Stimulated activated CD4-positive, alpha-beta T cell treated with anti-CD3 and anti-CD28 coated beads, Interleukin-12 subunit alpha, Interleukin-12 subunit beta, amount 100 ng/mL, for 4 hours (primary cell): Measurements from ENCODE around the gene RBM19.
A peak's percentile ranks its signal among the peaks of the same experiment; 100 is the strongest.

Source experiments
- DNase-seq: peaks from one replicate; pipeline ENCODE4 v3.0.0-alpha.2; 2020

The RBM19 gene

DNA sequence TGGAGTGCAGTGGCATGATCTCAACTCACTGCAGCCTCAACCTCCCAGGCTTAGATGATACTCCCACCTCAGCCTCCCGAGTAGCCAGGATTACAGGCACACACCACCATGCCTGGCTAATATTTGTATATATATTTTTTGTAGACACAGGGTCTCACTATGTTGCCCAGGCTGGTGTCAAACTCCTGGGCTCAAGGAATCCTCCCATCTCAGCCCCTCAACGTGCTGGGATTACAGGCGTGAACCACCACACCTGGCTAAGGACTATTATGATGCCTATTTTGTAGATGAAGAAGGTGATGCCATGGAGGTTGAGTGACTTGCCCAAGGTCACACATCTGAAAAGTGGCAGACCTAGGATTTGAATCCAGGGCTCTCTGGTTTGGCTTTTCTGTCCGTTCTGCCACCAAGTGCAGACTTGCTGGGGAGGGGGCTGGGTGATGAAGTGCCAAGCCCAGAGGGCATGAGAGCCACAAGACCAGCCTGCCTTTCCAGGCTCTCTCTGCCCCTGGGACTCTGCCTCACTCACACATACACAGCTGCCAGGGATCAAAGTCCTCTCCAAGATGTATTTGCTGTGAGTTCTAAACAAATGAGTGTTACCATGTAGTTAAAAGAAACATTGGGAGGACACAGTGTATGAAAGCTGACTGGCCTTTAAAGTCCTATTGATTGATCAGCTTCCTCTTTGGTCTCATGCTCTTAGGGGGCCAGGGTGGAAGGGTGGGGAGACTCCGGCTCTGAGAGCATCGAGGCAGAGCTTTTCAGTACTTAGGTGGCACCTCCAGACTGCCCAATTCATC, 21.3 kb upstream of the RBM19 start:
- no peak for DNase-seq

DNA sequence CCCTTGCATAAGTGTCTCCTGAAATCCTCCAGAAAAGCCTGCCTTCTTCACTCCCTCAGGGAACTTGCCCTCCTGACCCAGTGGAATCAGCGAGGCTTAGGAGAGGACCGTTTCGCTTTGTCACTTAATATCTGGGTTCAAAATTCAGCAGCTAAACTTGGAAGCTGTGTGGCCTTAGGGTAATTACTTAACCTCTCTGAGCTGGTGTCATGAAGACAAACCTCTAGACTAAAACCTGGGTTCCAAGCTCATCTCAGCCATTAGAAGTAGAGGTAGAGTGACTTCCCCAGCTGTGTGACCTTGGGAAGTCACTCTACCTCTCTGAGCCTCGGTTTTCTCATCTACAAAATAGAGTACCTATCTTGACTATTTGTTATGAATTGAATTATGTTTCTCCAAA, 18.3 kb upstream of the RBM19 start:
- no peak for DNase-seq

DNA sequence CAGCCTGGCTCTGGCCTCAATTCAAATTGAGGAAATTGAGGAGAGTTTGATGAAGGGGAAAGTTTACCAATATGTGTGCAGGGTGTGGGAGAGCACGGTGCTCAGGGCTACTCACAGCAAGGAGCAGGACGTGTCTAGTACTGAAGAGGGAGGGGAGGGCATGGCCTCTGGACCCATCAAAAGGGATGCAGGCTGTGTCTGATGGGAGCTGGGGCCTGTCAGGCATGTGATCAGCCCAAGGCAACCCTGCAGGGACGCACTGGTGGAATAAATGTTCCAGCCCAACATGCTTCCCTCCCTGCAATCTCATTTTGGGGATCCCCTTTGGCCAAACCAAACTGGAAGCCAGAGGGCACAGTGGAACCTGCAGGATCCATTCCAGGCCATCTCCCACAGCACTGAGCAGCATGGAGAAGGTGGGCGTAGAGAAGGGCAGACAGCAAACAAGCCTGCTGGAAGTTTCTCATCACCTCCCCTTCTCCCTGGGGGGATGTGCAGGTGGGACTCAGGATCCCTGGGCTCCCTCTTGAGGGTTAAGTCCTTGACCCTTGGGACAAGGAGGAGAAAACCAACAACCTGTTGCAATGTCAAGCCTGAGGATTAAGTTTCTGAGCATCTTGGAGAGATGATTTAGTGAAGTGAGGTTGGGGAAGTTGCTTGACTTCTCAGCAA, 17.8 kb upstream of the RBM19 start:
- DNase-seq: no peak

DNA sequence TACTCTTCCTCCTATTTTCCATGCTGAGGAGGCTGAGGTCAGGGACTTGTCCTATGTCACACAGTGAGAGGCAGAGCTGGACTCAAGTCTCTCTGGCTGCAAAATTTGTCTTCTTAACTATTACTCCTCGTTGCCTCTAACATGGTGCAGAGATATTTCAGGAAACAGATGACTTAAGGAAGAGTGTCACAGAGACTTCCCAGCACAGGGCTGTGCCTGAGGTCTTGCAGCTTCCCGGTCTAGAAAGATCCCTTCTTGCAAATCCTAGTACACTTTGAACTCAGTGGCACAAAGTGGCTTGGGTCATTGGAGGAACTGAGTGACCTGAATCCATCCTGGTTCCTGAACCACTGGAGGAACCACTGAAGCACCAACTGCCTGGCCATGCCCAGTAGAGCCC, 17.1 kb upstream of the RBM19 start:
- DNase-seq: no peak

DNA sequence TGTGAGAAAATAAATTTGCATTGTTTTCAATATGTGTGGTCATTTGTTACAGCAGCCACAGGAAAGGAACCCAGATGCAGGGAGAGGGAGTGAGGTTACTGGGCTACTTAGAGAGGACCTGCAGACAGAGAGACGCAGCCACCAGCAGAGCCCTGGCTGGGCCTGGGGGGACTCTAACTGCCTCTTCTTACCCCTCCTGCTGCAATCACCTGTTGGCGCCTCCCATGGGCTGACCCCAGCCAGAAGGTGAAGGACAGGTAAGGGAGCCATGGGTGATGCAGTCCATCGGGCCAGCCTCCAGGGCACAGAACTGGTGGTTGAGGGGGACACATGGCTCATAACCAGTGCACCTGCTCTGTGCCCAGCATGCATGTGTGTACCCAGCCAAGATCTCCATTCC, 15.8 kb upstream of the RBM19 start:
- DNase-seq: no peak

DNA sequence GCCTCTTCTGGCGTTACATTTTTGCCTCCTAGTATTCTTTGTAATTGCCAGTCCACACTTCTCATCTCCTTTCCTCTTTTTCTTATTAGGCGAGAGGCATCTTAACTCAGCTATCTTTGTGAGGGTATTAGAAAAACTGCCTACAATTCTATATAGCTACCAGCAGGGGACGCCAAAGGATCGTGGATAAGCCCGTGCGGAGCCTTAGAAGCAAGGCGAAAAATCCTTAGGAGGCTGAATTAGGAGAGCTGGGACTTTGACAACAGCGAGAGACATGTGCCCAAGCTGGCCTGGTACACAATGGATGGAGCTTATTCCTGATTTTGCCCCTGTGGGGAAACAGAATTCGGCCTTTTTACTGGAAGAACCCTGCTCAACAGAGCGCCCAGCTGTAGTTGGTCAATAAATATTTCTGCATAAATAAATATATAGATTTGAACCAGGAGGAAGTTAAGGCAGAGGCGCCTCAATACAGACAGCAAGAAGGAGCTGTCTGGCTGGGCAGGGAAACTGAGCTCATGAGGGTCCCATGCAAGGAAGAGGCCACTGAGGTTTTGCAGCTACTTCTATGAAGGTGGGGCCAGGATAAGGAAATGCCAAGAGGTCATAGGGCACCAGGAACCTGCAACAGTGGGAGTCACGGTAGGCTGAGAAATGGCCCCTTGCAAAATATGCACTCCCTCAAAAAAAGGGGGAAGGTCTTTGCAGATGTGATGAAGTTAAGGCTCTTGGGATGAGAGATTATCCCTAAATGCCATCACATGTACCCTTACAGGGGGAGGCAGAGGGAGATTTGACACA, 14.6 kb upstream of the RBM19 start:
- peak; percentile 7 for DNase-seq

DNA sequence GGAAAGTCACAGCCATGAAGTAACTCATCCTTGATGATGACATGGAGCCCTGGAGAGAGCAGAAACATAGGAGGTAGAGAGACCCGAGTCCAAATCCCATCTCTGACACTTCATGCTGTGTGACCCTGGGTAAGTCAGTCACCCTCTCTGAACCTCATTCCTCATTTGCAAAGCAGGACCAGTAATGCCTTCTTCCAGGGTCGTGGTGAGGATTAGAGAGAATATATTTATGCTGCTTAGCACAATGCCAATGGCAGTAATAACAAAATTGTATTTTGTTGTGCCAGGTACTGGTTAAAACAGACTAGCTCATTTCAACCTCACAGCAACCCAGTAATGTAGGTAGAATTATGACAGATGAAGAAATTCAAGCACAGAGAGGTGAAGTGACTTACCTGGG, 13.9 kb upstream of the RBM19 start:
- no peak for DNase-seq

DNA sequence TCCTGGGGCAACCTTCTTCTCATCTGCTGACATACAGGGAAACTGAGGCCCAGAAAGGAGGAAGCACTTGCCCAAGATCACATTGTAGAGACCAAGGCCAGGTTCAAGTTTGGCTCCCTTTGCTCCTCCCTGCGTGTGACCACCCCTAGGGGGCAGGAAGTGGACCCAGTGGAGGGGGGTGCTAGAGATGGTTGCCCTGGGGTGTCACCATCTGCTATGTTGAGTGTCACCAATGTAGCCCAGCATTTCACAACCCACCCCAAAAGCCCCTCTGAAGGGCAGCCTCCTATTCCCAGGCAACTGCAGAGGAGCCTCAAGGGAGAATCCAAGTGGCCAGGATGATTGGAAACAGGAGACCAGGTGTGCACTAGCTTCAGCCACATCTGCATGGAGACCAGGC, 12.0 kb upstream of the RBM19 start:
- no peak for DNase-seq

DNA sequence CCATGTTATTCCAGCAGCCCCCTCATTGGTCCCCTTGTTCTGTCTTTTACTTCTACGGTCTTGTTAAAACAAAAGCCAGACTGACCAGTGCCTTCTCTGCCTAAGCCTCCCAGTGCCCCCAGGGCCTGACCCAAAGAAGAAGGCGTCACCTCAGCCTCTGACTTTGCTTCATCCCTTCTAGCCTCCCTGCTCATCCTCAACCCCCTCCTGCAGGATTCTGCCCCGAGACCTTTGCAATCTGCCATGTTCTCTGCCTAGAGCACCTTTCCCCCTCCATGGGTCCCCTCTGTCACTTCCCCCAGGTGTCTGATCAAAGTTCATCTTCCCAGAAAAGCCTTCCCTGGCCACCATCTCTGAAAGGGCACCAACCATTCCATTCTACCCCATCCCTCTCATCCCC, 7.9 kb upstream of the RBM19 start:
- no peak for DNase-seq

DNA sequence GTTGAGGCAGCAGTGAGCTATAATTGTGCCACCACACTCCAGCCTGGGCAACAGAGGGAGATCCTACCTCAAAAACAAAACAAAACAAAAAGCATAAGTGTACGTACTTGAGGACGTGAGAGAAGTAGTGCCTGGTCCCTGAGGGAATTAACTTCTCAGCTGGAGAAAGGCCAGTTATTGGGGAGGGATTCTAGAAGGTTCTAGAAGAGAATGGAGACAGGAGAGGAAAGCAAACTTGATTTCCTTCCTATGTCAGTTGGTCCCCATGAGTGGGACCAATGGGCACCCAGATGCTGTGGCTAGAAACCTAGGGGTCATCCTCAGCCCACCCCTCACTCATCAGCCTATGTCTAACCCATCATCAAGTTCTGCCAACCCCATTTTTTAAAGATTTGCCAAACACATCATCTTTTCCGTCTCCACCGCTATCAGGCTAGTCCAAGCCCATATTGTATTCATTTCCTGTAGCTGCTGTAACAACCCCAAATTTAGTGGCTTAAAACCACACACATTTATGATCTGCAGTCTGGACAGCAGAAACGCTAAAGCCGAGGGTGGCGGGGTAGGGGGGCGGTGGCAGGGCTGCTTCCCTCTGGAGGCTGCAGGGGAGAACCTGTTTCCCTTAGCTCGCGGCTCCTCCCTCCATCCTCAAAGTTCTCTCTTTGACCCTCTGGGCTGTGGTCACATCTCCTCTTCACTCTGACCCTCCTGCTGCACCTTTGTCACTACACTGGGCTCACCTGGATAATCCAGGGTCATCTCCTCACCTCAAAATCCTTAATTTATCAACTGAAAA, 7.2 kb upstream of the RBM19 start:
- no peak for DNase-seq

DNA sequence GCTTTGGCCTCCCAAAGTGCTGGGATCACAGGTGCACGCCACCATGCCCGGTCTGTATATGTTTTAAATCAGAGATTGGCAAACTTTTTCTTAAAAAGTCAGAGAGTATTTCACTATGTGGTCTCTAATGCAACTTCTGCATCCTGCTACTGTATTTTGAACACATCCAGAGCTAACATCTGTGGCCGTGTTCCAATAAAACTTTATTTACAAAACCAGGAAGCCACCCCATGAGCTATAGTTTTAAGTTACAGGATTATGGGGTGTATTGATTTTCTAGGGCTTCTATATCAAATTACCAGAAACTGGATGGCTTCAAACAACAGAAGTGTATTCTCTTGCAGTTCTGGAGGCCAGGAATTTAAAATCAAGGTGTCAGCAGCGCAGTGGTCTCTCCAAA, 5.3 kb upstream of the RBM19 start:
- DNase-seq: no peak

DNA sequence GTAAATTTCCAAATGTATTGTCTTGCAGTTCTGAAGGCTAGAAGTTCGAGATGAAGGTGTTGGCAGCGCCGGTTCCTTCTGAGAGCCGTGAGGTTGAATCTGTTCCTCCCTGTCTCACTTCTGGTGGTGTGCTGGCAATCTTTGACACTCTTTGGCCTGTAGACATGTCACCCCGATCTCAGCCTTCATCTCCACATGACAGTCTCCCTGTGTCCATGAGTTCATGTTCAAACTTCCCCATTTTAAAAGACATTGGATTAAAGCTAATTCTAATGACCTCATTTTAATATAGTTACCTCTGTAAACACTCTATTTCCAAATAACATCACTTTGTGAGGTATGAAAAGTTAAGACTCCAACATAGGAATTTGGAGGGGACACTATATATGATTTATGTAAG, 4.1 kb upstream of the RBM19 start:
- no peak for DNase-seq

DNA sequence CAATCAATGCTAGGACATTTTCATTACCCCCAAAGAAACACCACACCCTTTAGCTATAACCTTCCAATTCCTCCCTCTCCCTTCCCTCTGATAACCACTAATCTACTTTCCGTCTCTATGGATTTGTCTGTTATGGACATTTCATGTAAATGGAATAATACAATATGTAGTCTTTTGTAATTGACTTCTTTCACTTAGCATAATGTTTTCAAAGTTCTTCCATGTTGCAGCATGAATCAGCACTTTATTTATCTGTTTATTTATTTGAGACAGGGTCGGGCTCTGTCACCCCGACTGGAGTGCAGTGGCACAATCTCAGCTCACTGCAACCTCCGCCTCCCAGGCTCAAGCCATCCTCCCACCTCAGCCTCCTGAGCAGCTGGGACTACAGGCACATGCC, 1.2 kb upstream of the RBM19 start:
- no peak for DNase-seq

DNA sequence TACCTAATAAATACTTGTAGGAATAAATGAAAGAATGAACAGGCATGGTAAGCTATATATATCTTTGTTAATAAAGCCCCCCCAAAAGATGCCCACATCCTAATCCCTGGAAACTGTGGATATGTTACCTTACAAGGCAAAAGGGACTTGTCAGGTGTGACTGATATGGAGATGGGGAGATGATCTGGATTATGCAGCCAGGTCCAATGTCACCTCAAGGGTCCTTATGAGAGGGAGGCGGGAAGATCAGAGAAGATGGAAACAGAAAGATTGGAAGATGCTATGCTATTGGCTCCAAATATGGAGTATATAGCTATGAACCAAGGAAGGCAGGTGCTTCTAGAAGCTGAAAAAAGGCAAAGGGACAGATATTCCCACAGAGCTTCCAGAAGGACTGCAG, 3.4 kb downstream of the RBM19 start:
- DNase-seq: no peak

DNA sequence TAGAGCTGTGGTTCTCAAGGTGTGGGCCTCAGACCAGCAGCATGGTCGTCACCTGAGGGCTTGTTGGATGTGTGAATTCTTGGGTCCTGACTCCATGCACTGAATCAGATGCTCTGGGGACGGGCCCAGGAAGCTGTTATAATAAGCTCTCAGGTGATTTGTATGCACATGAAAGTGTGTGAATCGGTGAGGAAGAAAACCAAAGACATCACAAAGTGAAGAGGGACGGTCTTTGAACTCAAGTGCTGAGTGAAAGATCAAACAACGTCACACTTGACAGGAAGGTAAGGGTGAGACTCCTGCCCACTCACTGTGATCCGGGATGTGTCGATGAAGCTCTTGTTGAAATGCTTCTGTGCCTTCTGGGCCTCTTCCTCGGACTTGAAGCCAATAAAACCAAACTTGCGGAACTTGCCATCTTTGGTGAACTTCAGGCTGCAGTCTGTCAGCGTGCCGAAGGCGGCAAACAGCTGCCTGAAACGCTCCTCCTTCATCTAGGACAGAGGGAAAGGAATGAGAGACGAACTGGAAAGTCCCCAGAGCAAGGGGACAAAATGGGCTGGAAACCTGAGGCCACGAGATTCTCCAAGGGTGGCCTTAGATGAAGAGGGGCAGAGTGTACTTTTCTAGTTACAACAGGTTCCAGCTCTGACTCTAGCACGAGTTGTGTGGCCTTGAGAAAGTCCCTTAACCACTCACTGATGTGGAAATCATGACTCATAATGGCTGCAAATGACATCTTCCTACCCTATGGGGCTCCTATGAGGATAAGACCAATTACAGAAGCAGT, 4.0 kb downstream of the RBM19 start:
- DNase-seq: peak; percentile 26

DNA sequence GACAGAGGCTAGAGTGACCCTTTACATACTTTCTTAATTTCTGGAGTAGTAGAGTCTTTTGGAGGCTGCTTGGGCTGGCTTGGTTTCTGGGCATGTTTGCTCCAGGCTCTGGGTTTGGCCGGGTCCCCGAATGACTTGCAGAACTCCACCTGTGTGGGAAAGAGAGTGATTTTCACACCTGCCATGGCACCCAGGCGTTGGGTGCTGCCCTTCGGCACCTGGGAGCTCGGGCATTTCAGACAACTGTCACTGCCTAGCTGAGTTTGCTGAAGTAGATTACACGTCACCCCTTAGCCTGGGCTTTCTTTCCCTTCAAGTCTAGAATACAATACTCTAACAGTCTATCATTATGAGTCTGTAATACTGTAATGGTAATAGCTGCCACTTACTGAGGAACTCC, 6.1 kb downstream of the RBM19 start:
- DNase-seq: no peak

DNA sequence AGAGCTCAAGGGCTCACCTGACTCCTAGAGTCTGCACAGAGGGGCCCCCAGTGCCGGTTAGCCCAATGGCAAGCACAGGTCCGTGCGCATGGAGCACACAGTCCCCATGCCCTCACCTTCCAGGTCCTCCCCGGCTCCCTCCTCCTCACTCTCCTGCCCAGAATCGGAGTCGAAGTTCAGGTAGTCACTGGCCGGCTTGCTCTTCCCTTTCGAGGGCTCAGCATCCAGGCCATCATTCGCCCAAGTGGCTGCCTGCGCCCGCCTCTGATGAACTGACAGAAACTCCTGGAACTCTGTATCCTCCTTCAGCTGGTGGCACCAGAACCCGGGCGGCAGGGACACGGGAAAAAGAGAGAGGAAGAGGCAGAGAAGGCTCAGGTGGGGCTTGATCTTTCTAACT, 7.0 kb downstream of the RBM19 start:
- no peak for DNase-seq

DNA sequence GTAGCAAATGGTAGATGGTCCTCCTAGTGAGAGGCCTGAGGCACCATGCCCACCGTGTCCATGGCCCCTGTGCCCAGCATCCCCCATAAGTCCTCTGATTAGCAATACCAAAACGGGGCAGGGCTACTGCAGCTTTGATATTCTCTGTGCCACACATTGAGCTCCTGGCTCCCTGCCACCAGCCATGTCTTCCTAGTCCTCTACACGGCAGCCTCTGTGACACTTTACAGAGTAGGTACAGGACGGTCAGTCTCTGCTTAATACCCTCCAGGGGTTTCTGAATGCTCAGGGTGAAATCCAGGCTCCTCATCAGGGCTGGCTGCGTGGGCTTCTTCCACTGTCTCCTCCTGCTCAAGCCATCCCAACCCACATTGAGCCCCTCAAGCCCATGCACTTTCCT, 8.0 kb downstream of the RBM19 start:
- DNase-seq: no peak

DNA sequence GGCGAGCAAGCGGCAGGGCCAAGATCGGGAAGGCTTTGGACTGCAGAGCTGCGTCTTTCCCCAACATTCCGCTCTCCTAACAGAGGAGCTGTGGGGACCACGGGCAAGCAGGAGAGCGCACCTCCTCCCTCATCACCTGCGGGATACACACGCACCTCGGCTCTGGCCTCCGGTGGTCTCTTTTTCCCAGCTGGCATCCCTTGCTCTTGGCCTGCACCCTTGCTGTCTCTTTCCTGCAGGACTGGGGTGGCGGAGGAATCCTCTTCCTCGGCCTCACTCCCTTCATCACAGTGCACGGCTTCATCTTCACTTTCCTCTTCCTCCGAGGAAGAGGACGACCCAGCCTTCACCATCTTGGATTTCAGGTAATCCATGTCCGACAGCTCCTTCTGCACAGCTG, 8.5 kb downstream of the RBM19 start:
- no peak for DNase-seq

DNA sequence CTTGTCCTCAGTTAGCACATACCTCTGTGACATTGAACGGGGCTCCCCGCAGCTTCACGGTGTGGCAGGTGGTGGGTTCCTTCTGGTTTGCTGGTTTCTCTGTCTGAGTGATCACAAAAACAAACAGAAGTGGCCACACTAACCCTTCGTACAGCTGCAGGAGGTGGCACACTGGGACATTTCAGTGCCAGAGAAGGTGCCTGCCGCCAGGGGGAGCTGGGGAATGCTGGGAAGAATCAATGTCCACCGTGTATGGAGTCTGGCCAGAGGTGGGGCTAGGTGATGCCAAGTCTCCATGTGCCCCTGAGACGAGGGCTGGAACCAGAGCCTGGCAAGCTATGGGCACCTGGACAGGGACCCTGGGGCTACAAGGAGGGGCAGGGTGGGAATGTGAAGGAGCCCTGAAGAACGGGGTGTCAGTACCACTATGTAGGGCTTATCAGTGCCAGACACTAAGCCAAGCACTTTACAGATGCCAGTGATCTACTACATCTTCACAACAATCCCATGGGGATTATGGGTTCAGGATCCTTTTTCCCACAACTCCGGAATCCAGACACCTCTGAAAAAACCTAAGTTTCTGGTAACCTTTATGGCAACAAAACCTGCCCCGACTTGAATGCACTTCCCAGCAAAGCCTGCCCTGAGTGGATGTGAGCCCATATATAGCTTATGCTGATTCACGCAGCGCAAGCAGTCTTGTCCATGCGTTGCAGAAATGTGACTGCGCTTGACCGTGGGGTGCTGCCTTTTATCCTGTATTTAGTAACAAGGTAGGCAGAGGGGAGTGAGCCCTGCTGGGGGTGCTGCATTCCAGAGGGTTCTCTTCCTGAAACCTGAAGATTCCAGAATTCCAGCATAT, 10.8 kb downstream of the RBM19 start:
- no peak for DNase-seq

DNA sequence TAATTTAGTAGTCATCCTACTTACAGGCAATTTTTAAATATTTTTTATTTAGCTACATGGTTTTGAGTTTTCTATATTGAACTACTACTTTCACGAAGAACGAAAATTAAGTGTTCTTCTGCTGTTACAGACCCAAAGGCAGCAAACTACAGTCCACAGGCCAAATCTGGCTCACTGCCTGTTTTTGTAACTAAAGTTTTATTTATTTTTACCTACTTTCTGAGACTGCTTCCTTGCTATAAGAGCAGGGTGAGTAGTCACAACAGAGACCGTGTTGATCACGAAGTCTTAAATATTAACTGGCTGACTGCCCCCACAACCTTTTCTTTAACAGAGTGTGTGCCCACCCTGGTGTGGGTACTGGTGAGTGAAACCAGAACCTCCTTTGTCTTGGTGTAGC, 11.6 kb downstream of the RBM19 start:
- no peak for DNase-seq
